Upper lobe of left lung (tissue), 4 donors: ENCODE measurements around the gene LAMB1.

Experiments
- EP300 ChIP-seq, 4 donors: sonication (generic); formaldehyde crosslinking; IDR thresholded peaks; one replicate each; pipeline ENCODE4 v1.5.1; 2017; ENCODE audit warnings: antibody characterized with exemption in 4 of 4, control low read depth in 2 of 4
- POLR2A ChIP-seq, 4 donors: fragments of 450-650 bp; IDR thresholded peaks; one replicate each; pipeline ENCODE4 v1.5.1; 2016 to 2017; ENCODE audit warnings: antibody characterized with exemption in 4 of 4, mild to moderate bottlenecking in 2 of 4
- POLR2AphosphoS5 ChIP-seq, 2 donors: sonication (generic); formaldehyde crosslinking; IDR thresholded peaks; one replicate each; pipeline ENCODE4 v1.5.1; 2017; ENCODE audit warnings: antibody characterized with exemption in 2 of 2
- TF ChIP-seq, protein P1 (sequence below), 6 experiments: fragments of 450-650 bp in 4 of 6; fragments of 200-600 bp in 2 of 6; sonication (generic) in 2 of 6; IDR thresholded peaks; one replicate each; pipeline ENCODE4 v1.5.1; 2016 to 2019; ENCODE audit warnings: antibody characterized with exemption in 6 of 6

DNA sequence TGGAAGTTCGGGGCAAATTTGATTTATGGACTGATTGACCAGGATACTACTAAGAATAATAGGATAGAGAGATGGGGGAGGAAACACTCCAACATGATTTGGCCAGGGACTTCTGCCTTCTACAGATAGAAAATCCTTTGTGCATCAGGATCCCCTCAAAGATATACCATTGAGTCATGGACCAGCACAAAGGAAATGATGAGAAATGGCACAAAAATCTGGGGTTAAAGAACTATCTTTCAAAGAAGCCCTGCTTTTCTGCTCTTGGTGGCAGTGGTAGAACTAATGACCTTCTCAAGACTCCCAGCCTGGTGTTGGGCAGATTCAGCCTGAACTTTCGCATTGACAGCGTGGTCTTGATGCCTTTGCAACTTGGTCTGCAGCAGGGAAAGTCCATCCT is 27.6 kb upstream of the LAMB1 start:
- TF ChIP-seq POLR2A (IDR thresholded peaks at IDR 0.05) (no peak), POLR2AphosphoS5 (IDR thresholded peaks at IDR 0.05) (no peak), EP300 (IDR thresholded peaks at IDR 0.05) (no peak)
- TF ChIP-seq, protein P1, sequence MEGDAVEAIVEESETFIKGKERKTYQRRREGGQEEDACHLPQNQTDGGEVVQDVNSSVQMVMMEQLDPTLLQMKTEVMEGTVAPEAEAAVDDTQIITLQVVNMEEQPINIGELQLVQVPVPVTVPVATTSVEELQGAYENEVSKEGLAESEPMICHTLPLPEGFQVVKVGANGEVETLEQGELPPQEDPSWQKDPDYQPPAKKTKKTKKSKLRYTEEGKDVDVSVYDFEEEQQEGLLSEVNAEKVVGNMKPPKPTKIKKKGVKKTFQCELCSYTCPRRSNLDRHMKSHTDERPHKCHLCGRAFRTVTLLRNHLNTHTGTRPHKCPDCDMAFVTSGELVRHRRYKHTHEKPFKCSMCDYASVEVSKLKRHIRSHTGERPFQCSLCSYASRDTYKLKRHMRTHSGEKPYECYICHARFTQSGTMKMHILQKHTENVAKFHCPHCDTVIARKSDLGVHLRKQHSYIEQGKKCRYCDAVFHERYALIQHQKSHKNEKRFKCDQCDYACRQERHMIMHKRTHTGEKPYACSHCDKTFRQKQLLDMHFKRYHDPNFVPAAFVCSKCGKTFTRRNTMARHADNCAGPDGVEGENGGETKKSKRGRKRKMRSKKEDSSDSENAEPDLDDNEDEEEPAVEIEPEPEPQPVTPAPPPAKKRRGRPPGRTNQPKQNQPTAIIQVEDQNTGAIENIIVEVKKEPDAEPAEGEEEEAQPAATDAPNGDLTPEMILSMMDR (IDR thresholded peaks at IDR 0.05) = no peak
